ENCODE measurements around the gene TTBK2. TPM values are rescaled to one million over a fixed set of nuclear protein-coding genes. Genes with fewer than 3 reads are reported as not detected.

TTBK2 gene
- total and polyA plus RNA-seq, 4 donors = 1.0 to 6.4 (median 4.3) TPM

- TF ChIP-seq HNF4A (conservative IDR thresholded peaks at IDR 0.05) = no peak
Measured at GRCh38 chr15:42695527-42696071, 225.0 kb downstream of the TTBK2 start (continued).

GRCh38 chr15:42694398-42694797 lies 226.2 kb downstream of the TTBK2 start:
- Histone ChIP-seq H3K9ac (ENCODE audit: low read depth in 1 of 2, low read length in 2 of 2) (no peak overlapping the region), H3K36me3 (ENCODE audit: control insufficient read depth in 4 of 4, insufficient read depth in 3 of 4, low read depth in 1 of 4, low read length in 3 of 4) (peaks cover 0 to 1% (median 0%) of the 10 kb centered on the region in 4 donors), H3K27ac (ENCODE audit: low read depth in 1 of 2, low read length in 2 of 2) (no peak overlapping the region), H3K4me1 (ENCODE audit: control insufficient read depth in 4 of 4, insufficient read depth in 4 of 4, low read length in 3 of 4) (no peaks in the 10 kb centered on the region), H3K27me3 (ENCODE audit: control insufficient read depth in 4 of 4, insufficient read depth in 4 of 4, low read length in 3 of 4) (no peaks in the 10 kb centered on the region), H3K4me3 (ENCODE audit: low read depth in 1 of 3, low read length in 3 of 3) (no peak overlapping the region), H3K9me3 (ENCODE audit: control insufficient read depth in 4 of 4, low read length in 3 of 4) (no peaks in the 10 kb centered on the region)
- no peak for DNase-seq (ENCODE audit: low spot score)
- WGBS = 96% methylated on average over 10 of the region's 10 CpGs
- TF ChIP-seq EGR1 (IDR thresholded peaks at IDR 0.05; ENCODE audit: low read depth in 2 of 2) (no peak), SP1 (IDR thresholded peaks at IDR 0.05) (no peak), RAD21 (IDR thresholded peaks at IDR 0.05) (no peak), HNF4G (IDR thresholded peaks at IDR 0.05) (no peak), HNF4A (conservative IDR thresholded peaks at IDR 0.05) (no peak)

- no peak for DNase-seq (ENCODE audit: low spot score)
- H3K4me1 ChIP-seq (ENCODE audit: control insufficient read depth in 4 of 4, insufficient read depth in 4 of 4, low read length in 3 of 4) = no peaks in the 10 kb centered on the region
- no peaks in the 10 kb centered on the region for H3K27me3 ChIP-seq (ENCODE audit: control insufficient read depth in 4 of 4, insufficient read depth in 4 of 4, low read length in 3 of 4)
- 97% methylated on average over 6 of the region's 6 CpGs for WGBS
- H3K9ac ChIP-seq (ENCODE audit: low read depth in 1 of 2, low read length in 2 of 2) = no peak overlapping the region
- H3K27ac ChIP-seq (ENCODE audit: low read depth in 1 of 2, low read length in 2 of 2) = no peak overlapping the region
- no peak overlapping the region for H3K4me3 ChIP-seq (ENCODE audit: low read depth in 1 of 3, low read length in 3 of 3)
- TF ChIP-seq RAD21 (IDR thresholded peaks at IDR 0.05) (no peak), RXRA (IDR thresholded peaks at IDR 0.05) (no peak), FOXA1 (IDR thresholded peaks at IDR 0.05) (no peak), JUND (IDR thresholded peaks at IDR 0.05) (no peak), REST (IDR thresholded peaks at IDR 0.05) (no peak), HNF4G (IDR thresholded peaks at IDR 0.05) (no peak), GABPA (IDR thresholded peaks at IDR 0.05 in 1 of 2, conservative IDR thresholded peaks at IDR 0.05 in 1 of 2) (no peak), NR2F2 (IDR thresholded peaks at IDR 0.05) (no peak), EGR1 (IDR thresholded peaks at IDR 0.05; ENCODE audit: low read depth in 2 of 2) (no peak), TAF1 (conservative IDR thresholded peaks at IDR 0.05) (no peak), HNF4A (conservative IDR thresholded peaks at IDR 0.05) (no peak), FOXA2 (IDR thresholded peaks at IDR 0.05) (no peak), CTCF (IDR thresholded peaks at IDR 0.05; ENCODE audit: low read depth, low read length, missing input control) (no peak), SP1 (IDR thresholded peaks at IDR 0.05) (no peak), ZBTB33 (IDR thresholded peaks at IDR 0.05) (no peak), MAX (IDR thresholded peaks at IDR 0.05) (no peak)
- no peaks in the 10 kb centered on the region for H3K9me3 ChIP-seq (ENCODE audit: control insufficient read depth in 4 of 4, low read length in 3 of 4)
- peaks cover 0 to 1% (median 0%) of the 10 kb centered on the region in 4 donors for H3K36me3 ChIP-seq (ENCODE audit: control insufficient read depth in 4 of 4, insufficient read depth in 3 of 4, low read depth in 1 of 4, low read length in 3 of 4)
Measured at GRCh38 chr15:42693942-42694341, 226.6 kb downstream of the TTBK2 start.

Data from liver (tissue), 9 donors.